GM18517 (cell line): ENCODE measurements around the gene NCOR1.

Experiments
- ATAC-seq: cut with Tn5 transposase; IDR thresholded peaks from one replicate; pipeline ENCODE4 v1.9.1; 2021; ENCODE audit warnings: mild to moderate bottlenecking, moderate library complexity; ENCODE audit not compliant: unreplicated experiment

The NCOR1 gene

DNA sequence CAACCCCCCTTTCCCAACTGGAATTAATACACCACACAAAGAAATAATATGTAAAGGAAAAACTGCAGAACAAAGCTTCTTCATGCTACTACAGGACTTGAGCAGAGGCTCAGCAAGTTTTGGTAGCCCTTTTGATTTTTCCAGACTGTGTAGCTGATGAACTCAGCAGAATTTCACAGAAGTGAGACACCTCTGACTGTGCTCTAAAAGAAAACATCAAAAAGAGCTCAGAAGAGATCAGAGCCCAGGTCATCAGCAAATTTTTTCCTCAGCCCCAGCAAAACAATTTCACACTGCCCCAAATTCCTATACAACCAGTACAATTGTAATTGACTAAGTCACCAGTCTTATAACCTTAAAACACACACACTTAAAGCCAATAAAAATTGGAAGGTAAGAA is 177.7 kb downstream of the NCOR1 start:
- no peak for ATAC-seq

DNA sequence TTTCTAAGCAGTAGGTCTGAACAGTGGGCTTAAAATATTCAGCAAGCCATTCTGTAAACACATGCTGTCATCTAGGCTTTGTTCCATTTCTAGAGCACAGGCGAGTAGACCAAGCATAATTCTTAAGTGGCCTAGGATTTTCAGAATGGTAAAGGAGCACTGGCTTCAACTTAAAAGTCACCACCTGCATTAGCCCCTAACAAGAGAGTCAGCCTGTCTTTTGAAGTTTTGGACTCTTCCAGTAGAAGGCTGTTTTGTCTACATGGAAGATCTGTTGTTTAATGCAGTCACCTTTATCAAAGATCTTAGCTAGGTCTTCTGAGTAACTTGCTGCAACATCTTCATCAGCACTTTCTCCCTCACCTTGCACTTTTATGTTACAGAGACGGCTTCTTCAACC is 179.1 kb downstream of the NCOR1 start:
- ATAC-seq: no peak

DNA sequence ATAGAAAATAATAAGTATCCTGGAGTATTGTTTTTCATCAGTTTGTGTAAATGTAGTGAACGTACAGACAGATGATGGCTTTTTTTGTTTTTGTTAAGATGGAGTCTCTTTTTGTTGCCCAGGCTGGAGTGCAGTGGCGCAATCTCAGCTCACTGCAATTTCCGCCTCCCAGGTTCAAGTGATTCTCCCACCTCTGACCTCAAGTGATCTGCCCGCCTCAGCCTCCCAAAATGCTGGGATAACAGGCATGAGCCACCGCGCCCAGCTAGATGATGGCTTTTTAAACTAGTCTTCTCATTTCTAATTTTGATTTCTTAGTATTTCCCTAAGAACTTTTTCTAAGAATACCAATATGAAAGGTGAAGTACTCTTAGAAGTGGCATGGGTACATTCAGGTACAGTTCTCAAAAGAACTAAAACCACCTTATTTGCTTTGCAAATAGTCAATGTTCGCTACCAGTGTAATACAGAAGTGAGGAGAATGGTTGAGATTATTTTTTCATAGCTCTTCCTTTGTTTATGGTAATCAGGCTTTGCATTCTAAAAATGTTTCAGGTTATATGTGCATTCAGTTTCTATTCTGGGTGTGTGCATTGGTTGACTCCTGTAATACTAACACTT is 181.5 kb downstream of the NCOR1 start:
- ATAC-seq: no peak

DNA sequence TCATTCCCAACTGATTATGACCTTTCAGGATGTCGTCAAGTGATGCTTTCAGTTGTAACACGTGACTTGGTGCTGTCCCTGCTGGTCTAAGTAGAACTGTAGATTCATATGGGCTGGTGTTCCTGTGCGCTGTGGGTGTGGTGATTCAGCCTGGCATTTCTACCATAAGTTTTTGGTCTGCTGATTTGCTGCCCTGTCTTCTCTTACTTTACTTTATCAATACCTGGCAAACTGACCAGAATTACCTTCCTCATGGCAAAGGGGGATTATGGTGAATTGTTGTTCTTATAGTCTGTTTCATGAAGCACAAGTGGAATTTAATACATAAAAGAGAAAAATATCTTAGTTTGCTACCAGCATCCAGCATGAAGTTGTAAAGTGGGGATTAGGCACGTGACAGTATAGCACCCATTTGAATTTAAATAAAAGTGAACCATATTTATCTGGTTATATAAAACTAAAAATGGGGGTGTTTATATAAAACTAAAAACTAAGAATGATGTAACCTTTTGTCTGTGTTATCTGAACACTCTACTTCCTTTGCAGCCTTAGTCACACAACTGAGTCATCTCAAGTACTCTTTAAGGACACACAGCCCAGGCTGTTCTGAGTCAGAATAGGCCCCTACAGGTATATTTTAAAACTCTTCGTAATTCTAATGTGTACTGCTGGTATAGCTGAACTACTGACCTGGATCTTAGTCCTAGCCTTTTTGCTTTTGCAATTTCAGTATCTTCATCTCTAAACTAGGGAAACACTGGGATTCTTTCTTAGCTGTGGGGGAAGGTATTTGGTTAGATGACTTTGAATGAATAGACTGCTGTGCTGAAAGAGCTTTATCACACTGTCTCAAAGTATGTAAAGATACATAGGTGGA is 187.4 kb downstream of the NCOR1 start:
- ATAC-seq: peak; percentile 83

DNA sequence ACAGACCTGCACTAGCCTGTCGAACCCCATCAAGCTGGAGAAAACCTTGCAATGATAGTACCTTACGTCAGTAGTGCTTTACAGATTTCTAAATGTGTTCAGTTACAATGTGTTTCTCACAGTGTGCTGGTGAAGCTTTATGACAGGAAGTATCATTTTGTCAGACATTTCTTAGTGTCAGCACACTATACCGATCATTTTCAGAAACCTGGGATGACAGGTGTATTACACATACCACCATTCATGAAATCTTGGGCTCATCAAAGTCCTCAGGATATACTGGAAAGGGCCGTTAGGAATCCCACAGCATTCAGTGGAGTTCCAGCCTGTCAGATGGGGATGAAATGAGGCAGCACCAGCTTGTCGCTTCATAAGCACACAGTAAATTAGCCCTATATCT is 188.4 kb downstream of the NCOR1 start:
- no peak for ATAC-seq

DNA sequence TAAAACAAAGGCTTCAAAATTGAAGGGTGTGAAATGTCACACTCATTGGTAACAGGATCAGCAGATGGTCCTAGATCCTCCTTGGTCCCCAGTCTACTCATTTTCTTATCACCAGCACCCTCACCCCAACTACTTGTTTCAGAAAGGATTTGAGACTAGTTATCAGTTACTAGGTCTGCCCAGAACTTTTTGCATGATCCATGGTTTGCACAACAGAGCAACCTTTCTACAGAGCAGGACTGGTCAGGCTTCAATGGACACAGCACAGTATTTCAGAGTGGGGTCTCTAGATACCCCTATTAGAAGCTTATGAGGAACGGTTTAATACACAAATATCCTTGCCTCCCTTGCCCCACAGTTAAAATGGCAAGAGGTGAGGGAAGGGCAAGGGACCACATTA is 190.1 kb downstream of the NCOR1 start:
- ATAC-seq: no peak

DNA sequence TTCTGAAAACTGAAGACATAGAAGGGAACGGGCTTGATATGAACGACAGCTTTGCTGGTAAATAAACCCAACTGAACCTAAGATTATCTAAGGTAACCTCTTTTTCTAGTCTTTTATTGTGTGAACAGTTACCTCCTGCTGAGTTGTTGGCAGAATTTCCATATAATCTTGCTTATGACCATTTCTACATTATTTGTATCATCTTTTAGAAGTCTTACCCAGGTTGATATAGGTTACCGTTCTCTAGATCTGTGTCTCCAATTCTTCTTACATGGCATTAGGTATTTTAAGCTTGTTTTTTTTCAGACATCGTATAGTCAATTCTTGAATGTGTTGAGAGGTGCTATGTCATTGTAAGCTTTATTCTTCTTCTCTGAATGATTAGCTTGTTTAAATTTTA is 191.5 kb downstream of the NCOR1 start:
- no peak for ATAC-seq

DNA sequence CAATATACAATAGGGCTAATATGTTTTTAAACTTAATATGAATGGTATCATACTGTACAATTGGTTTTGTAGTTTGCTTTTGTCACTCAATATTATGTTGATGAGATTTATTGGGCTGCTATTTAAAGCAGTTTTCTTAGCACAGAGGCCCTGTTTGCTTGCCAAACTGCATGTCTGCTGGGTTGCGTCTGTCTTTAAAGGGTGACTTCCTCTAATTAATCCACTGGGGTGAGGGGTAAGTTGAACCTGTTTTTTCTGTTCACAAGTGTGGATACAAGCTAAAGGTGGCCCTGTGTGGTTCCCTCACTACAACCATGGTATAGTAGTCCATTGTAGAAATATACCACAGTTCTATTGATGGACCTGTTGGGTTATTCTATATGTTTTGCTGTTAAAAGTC is 196.0 kb downstream of the NCOR1 start:
- no peak for ATAC-seq

DNA sequence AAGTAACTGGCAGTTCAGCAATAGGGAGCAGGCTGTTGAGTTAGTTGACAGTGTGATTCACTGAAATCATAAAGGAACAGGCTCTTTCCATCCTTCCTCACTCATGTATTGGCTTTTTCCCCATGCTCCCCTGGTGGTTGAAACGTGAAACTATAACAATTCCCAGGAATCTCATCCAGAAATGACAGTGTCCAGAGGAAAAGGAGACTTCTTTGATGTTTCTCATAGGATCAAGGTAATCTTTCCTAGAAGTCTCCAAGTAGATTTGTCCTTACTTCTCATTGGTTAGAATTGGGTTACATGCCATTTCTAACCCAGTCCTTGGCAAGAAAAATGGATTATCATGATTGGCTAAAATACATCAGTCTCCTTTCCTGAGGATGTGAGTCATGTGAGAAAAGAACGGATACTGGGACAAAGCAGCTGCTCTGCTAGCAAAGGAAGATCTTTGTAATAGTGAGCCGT is 201.4 kb downstream of the NCOR1 start:
- no peak for ATAC-seq

DNA sequence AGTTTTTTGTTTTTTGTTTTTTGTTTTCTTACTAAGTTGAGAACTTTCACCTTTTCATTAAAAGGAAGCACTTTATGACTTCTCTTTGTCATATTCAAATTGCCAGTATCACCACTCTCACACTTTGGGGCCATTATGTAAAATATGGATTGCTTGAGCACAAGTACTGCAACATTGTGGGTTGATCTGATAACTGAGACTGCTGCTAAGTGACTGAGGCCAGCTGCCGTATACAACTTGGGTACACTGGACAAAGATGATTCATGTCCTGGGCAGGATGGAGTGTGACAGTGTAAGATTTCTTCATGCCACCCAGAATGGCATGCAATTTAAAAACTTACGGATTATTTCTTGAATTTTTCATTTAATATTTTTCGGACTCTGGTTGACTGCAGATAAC is 207.9 kb downstream of the NCOR1 start:
- no peak for ATAC-seq

DNA sequence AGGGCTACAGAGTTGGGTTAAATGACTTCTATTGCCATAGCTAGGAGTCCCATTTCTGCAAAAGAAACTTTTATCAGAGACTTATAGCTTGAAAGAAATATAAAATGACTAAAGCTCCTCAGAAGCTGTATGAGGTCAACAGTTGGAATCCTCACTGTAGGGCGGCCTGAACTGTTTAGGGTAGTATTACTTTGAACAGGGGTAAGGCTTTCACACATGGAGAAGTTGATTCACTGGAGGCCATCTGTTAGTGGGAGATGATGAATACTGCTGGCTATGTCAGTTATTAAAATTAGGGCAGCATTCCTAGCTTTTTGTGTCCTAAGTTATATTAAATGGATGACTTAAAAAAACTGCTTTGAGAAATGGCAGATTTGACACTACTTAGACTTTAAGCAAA is 209.7 kb downstream of the NCOR1 start:
- ATAC-seq: no peak

DNA sequence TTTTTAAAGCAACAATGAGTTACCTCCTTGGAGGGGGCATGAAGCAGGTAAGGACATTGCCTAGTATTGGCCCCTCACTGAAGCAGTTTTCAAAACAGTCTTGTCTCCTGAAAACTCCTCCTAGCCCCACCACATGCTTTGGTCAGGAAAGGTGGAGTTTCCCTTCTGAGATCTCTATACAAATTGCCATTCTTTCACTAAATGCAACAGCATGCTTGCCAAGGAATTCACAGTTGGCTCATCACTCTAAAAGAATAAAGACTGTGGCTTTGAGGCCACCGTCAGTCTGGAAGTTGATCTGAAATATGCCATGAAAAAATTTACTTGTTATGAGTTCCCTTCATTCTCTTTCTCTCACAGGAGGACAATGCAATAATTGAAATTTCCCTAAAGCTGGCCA is 211.5 kb downstream of the NCOR1 start:
- ATAC-seq: no peak

DNA sequence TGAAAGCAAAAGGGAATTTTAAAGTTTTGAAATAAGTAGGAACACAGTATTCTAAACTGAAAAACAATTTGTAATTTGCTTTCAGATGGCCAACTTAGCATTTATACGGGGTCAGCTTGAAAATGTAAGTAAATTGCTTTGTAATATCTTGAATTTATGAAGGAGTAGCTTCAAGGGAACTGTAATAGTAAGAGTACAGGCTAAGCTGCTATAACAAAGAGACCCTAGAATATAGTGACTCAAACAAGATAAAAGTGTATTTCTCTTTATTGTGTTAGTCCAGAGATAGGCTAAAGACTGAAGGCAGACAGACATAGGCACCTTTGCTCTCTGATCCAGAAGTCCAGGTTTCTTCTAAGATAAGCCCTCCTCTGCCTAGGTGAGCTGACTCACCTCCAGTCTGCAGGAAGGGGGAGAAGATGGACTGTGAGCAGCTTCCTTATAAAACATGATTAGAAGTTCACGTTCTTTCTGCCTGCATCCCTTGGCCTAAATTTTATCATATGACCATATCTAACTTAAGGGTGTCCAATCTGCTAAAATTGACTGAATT is 212.6 kb downstream of the NCOR1 start:
- no peak for ATAC-seq

DNA sequence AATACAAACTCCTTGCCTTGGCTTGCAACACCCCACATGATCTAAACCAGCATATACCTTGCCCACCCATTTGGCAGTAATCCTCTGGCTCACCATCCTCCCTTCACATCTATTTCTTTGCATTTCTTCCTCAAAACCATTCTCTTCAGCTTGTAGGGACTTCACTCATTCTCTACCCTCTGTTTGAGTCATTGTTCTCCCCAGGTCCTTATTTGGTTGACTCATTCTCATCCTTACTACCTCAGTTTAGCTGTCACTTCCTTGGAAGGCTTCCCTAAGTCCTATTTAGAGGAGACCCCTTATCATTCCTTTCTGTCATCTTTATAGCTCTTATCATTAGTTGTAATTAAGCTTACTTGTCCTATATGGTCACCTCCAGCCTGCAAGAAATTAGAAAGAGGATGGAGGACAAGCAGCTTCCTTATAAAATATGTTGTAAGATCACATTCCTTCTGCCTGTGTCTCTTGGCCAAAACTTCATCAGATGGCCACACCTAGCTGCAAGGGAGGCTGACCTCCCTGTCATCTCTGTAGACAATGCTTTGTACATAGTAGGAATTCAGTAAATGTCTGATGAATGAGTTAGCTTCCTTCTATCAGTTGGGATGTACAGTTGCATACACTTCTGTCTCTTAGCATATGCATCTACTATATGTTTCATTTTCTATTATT is 214.0 kb downstream of the NCOR1 start:
- ATAC-seq: no peak

DNA sequence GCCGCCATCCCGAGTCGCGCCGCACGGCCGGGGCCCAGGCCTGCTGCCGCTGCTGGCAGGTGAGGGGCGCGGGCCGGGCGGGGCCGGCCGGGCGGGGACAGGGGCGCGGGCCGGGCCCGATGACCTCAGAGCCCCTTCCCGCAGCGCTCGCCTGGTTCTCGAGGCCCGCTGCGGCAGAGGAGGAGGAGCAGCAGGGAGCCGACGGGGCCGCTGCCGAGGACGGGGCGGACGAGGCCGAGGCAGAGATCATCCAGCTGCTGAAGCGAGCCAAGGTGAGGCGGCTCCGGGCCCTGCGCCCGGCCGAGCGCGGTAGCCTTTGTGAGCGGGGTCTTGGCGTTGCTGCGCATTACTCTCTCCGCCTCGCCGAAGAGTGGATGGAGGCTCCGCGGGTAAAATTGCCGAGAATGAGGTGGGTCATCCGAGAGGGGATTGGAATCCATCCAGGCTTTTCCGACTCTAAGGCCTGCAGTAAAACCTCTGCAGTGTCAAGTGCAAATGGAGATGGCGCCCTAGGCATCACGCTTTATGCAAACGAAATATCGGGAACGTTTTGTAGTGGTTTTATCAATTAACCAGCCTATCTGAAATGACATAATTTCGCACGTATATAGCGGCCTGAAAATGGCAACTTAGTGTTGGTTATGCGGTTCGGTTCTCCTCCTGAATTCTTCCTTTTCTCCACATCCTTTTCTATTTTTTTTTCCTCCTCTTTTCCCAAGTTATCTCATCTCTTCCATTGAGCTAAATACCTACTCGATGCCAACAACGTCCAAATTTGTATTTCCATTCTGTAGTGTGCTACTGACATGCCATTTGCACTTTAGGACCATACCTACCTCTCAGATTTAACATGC is 215.1 kb downstream of the NCOR1 start:
- ATAC-seq: peak; percentile 33

DNA sequence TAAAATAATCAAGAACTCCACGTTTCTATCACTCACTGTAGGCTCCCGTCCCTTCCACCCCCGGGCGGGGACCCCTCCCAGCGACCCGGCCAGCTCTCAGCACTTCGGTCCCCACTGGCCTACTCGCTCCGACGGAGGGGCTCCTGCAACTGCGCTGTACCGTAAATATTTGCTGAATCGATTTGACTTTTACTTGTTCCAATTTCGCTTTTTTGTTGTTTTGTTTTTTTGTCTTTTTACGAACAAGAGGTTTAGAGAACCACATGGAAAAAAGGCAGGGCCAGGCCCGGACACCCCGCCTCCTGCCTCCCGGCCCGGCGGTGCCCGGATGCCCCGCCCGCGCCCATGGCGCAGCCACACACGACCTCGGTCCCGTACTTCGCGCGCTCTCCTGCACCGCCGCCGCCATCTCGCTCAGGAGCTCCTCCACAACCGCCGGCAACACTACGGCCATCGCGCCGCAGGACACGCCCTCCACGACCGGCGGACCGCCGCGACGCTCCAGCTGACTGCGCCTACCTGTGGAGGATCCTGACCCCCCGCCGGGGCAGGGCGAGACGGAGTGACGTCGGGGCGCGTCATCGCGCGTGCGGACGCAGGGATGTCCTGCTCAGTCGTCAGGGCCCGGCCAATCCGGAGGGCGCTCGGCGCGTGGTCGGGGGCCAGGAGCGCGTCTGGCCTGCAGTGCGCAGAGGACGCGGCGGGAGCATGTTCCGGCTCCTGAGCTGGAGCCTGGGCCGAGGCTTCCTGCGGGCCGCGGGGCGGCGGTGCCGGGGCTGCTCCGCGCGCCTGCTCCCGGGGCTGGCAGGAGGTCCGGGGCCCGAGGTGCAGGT is 216.0 kb downstream of the NCOR1 start, which contains the start of the genes TTC19 and ZSWIM7:
Gene TTC19 (plus strand): TSS at position 684 of the 833 bp plus-strand sequence. CDS start 25 bp downstream, at position 709.
Gene ZSWIM7 (minus strand): TSS at position 564 of the 833 bp plus-strand sequence. CDS start 110 bp downstream, at position 454.
- peak; percentile 91 for ATAC-seq

DNA sequence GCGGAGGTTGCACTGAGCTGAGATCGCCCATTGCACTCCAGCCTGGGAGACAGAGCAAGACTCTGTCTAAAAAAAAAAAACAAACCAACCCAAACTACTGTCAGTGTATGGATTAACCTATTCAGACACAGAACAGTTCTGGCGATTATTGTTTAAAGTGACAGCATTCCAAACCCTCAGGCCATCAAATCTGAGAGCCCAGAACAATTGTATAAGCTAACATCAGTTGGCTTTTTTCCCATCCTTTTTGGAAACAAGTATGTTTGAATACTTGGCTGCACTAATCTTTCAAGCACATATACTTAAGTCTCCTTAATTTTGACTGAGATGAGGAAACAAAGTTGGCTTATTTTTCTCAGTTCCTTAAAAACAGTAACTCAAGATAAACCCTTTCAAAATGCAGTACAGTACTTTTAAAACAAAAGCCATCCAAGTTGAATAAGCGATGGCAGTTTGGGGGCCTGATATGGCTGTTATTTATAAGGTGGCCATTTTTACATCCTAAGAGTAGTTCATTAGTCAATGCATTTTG is 217.2 kb downstream of the NCOR1 start:
- no peak for ATAC-seq

DNA sequence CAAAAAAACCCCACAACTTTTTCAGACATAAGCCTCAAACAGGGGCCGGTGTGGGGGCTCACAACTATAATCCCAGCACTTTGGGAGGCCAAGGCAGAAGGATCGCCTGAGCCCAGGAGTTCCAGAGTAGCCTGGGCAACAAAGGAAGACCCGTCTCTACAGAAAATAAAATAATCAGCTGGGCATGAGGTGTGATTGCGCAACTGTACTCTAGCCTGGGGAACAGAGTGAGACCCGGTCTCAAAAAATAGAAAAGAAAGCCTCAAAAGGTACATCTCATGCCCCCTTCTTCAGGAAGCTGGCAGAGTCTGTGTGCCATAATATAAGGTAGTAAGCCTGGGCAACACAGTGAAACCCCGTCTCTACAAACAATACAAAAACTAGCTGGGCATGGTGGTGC is 219.0 kb downstream of the NCOR1 start:
- no peak for ATAC-seq
